GM21360 (cell line): Measurements from ENCODE around the gene EIF5A.
"Not testable (repeated sequence)": the region's sequence is repeated elsewhere in the genome, so short reads cannot be mapped to it uniquely, and the experiment has no call there.

Experiments
- ATAC-seq: cut with Tn5 transposase; IDR thresholded peaks from one replicate; pipeline ENCODE4 v1.9.1; 2021; ENCODE audit warnings: mild to moderate bottlenecking, moderate library complexity; ENCODE audit not compliant: unreplicated experiment

The EIF5A gene

GRCh38 chr17:7329374-7329996, 22.1 kb downstream of the EIF5A start:
- peak; percentile 50 for ATAC-seq

- ATAC-seq = peak; percentile 26
Observed at GRCh38 chr17:7329997-7330637, 22.7 kb downstream of the EIF5A start.

GRCh38 chr17:7330638-7331015, 23.2 kb downstream of the EIF5A start:
- no peak for ATAC-seq

- ATAC-seq = no peak
Observed at GRCh38 chr17:7332111-7332510, 24.7 kb downstream of the EIF5A start.

- not testable (repeated sequence) for ATAC-seq
Observed at GRCh38 chr17:7332600-7333069, 25.2 kb downstream of the EIF5A start.

GRCh38 chr17:7334938-7335538, 27.6 kb downstream of the EIF5A start:
- no peak for ATAC-seq

- ATAC-seq = not testable (repeated sequence)
Observed at GRCh38 chr17:7335765-7336164, 28.3 kb downstream of the EIF5A start.

GRCh38 chr17:7336240-7337175, 29.1 kb downstream of the EIF5A start, which contains the start of gene ACAP1:
ACAP1 (plus strand) TSS chr17:7336529; CDS start chr17:7336735, 206 bp downstream.
- no peak for ATAC-seq

- not testable (repeated sequence) for ATAC-seq
Observed at GRCh38 chr17:7337600-7337999, 30.2 kb downstream of the EIF5A start.

GRCh38 chr17:7340179-7340578, 32.8 kb downstream of the EIF5A start:
- ATAC-seq = no peak

GRCh38 chr17:7341842-7342241, 34.4 kb downstream of the EIF5A start:
- no peak for ATAC-seq

- ATAC-seq = no peak
Observed at GRCh38 chr17:7343250-7343649, 35.8 kb downstream of the EIF5A start.

- ATAC-seq = no peak
Observed at GRCh38 chr17:7346761-7347614, 39.6 kb downstream of the EIF5A start.

- no peak for ATAC-seq
Observed at GRCh38 chr17:7347630-7348477, 40.4 kb downstream of the EIF5A start.

GRCh38 chr17:7348478-7349242, 41.2 kb downstream of the EIF5A start:
- ATAC-seq = no peak

GRCh38 chr17:7351665-7352502, 44.5 kb downstream of the EIF5A start, which contains the start of gene KCTD11:
KCTD11 (plus strand) TSS chr17:7352162.
- ATAC-seq = peak; percentile 51

GRCh38 chr17:7352503-7352889, 45.1 kb downstream of the EIF5A start:
- no peak for ATAC-seq
